Measurements from ENCODE around the gene BTBD7.

BTBD7 gene

GRCh38 chr14:93276031-93276716 lies 56.7 kb downstream of the BTBD7 start:
- peaks cover 0 to 3% of the 10 kb centered on the region in 2 donors for H3K4me1 ChIP-seq (ENCODE audit: control insufficient read depth in 2 of 2, insufficient read depth in 1 of 2, low read depth in 1 of 2, low read length in 2 of 2)
- no peak overlapping the region for H2BK15ac ChIP-seq (ENCODE audit: low read length)
- no peak overlapping the region for H3K27ac ChIP-seq (replicated peaks; ENCODE audit: low read length)
- no peak overlapping the region for H3K9ac ChIP-seq (ENCODE audit: low read depth, low read length, poor library complexity)
- H2BK5ac ChIP-seq (ENCODE audit: low read length) = no peak overlapping the region
- no peak overlapping the region for H2AK5ac ChIP-seq (ENCODE audit: low read depth, low read length)
- no peak for DNase-seq (ENCODE audit: low spot score)
- H3K14ac ChIP-seq (ENCODE audit: low read length) = no peak overlapping the region
- H3K79me1 ChIP-seq (ENCODE audit: low read depth, low read length) = peaks cover 2% of the 10 kb centered on the region
- H2BK12ac ChIP-seq (ENCODE audit: low read length) = no peak overlapping the region
- H4K91ac ChIP-seq (ENCODE audit: low read depth, low read length, poor library complexity) = no peak overlapping the region
- H3K36me3 ChIP-seq (replicated peaks in 1 of 2; ENCODE audit: control insufficient read depth in 2 of 2, insufficient read depth in 2 of 2, low read length in 2 of 2) = peaks cover 7 to 21% of the 10 kb centered on the region in 2 donors
- no peak overlapping the region for H3K4me2 ChIP-seq (ENCODE audit: insufficient read depth, low read length, poor library complexity, severe bottlenecking)
- H3K9me3 ChIP-seq (replicated peaks in 1 of 2; ENCODE audit: control insufficient read depth in 2 of 2, insufficient read depth in 1 of 2, low read depth in 1 of 2, low read length in 2 of 2) = no peaks in the 10 kb centered on the region
- no peak overlapping the region for H2BK120ac ChIP-seq (ENCODE audit: low read depth, low read length)
- no peak overlapping the region for H4K8ac ChIP-seq (ENCODE audit: low read depth, low read length)
- H3K18ac ChIP-seq (ENCODE audit: low read length) = no peak overlapping the region
- no peak overlapping the region for H2AFZ ChIP-seq (ENCODE audit: low read length)
- WGBS, 2 donors (ENCODE audit: extremely low coverage in 2 of 2, insufficient read length in 2 of 2, insufficient replicate concordance in 1 of 2) = no CpG with 5 or more reads among the region's 3 CpGs
- no peak overlapping the region for H3K4ac ChIP-seq (ENCODE audit: low read length)
- no peaks in the 10 kb centered on the region for H3K27me3 ChIP-seq (ENCODE audit: control insufficient read depth in 3 of 3, insufficient read depth in 3 of 3, low read depth in 1 of 3, low read length in 3 of 3)
- H3K4me3 ChIP-seq (ENCODE audit: low read length in 2 of 2) = no peak overlapping the region
- no peak overlapping the region for H3K23ac ChIP-seq (ENCODE audit: low read depth, low read length, poor library complexity)

GRCh38 chr14:93274055-93274806 lies 58.6 kb downstream of the BTBD7 start:
- no peak overlapping the region for H3K18ac ChIP-seq (ENCODE audit: low read length)

GRCh38 chr14:93271111-93271510 lies 61.7 kb downstream of the BTBD7 start:
- peaks cover 0 to 7% of the 10 kb centered on the region in 2 donors for H3K4me1 ChIP-seq (ENCODE audit: control insufficient read depth in 2 of 2, insufficient read depth in 1 of 2, low read depth in 1 of 2, low read length in 2 of 2)
- no peak overlapping the region for H3K4ac ChIP-seq (ENCODE audit: low read length)
- no peak overlapping the region for H3K14ac ChIP-seq (ENCODE audit: low read length)
- no peak overlapping the region for H4K91ac ChIP-seq (ENCODE audit: low read depth, low read length, poor library complexity)
- no peak overlapping the region for H3K9ac ChIP-seq (ENCODE audit: low read depth, low read length, poor library complexity)
- no peaks in the 10 kb centered on the region for H3K27me3 ChIP-seq (ENCODE audit: control insufficient read depth in 3 of 3, insufficient read depth in 3 of 3, low read depth in 1 of 3, low read length in 3 of 3)
- no peak overlapping the region for H2BK120ac ChIP-seq (ENCODE audit: low read depth, low read length)
- H2AFZ ChIP-seq (ENCODE audit: low read length) = no peak overlapping the region
- no peak overlapping the region for H2BK15ac ChIP-seq (ENCODE audit: low read length)
- H3K18ac ChIP-seq (ENCODE audit: low read length) = no peak overlapping the region
- H2BK12ac ChIP-seq (ENCODE audit: low read length) = no peak overlapping the region
- no peak overlapping the region for H4K8ac ChIP-seq (ENCODE audit: low read depth, low read length)
- no peak overlapping the region for H3K23ac ChIP-seq (ENCODE audit: low read depth, low read length, poor library complexity)
- no peak overlapping the region for H3K4me2 ChIP-seq (ENCODE audit: insufficient read depth, low read length, poor library complexity, severe bottlenecking)
- H2BK5ac ChIP-seq (ENCODE audit: low read length) = no peak overlapping the region
- H3K36me3 ChIP-seq (replicated peaks in 1 of 2; ENCODE audit: control insufficient read depth in 2 of 2, insufficient read depth in 2 of 2, low read length in 2 of 2) = peaks cover 7 to 19% of the 10 kb centered on the region in 2 donors
- no peaks in the 10 kb centered on the region for H3K79me1 ChIP-seq (ENCODE audit: low read depth, low read length)
- no peak overlapping the region for H2AK5ac ChIP-seq (ENCODE audit: low read depth, low read length)
- no peak overlapping the region for H3K27ac ChIP-seq (replicated peaks; ENCODE audit: low read length)
- WGBS, 2 donors (ENCODE audit: extremely low coverage in 2 of 2, insufficient read length in 2 of 2, insufficient replicate concordance in 1 of 2) = no CpG with 5 or more reads among the region's 6 CpGs
- no peak overlapping the region for H3K4me3 ChIP-seq (ENCODE audit: low read length in 2 of 2)
- DNase-seq (ENCODE audit: low spot score) = no peak
- no peaks in the 10 kb centered on the region for H3K9me3 ChIP-seq (replicated peaks in 1 of 2; ENCODE audit: control insufficient read depth in 2 of 2, insufficient read depth in 1 of 2, low read depth in 1 of 2, low read length in 2 of 2)

More at GRCh38 chr14:93274055-93274806, 58.6 kb downstream of the BTBD7 start:
- no peak overlapping the region for H3K27ac ChIP-seq (replicated peaks; ENCODE audit: low read length)
- no peaks in the 10 kb centered on the region for H3K9me3 ChIP-seq (replicated peaks in 1 of 2; ENCODE audit: control insufficient read depth in 2 of 2, insufficient read depth in 1 of 2, low read depth in 1 of 2, low read length in 2 of 2)
- H2BK120ac ChIP-seq (ENCODE audit: low read depth, low read length) = no peak overlapping the region
- no peak overlapping the region for H3K14ac ChIP-seq (ENCODE audit: low read length)
- H2BK12ac ChIP-seq (ENCODE audit: low read length) = no peak overlapping the region
- H3K27me3 ChIP-seq (ENCODE audit: control insufficient read depth in 3 of 3, insufficient read depth in 3 of 3, low read depth in 1 of 3, low read length in 3 of 3) = no peaks in the 10 kb centered on the region
- peaks cover 1% of the 10 kb centered on the region for H3K79me1 ChIP-seq (ENCODE audit: low read depth, low read length)
- WGBS, 2 donors (ENCODE audit: extremely low coverage in 2 of 2, insufficient read length in 2 of 2, insufficient replicate concordance in 1 of 2) = no CpG with 5 or more reads among the region's 3 CpGs
- peaks cover 0 to 7% of the 10 kb centered on the region in 2 donors for H3K4me1 ChIP-seq (ENCODE audit: control insufficient read depth in 2 of 2, insufficient read depth in 1 of 2, low read depth in 1 of 2, low read length in 2 of 2)
- no peak overlapping the region for H4K91ac ChIP-seq (ENCODE audit: low read depth, low read length, poor library complexity)
- no peak overlapping the region for H3K4me3 ChIP-seq (ENCODE audit: low read length in 2 of 2)
- no peak overlapping the region for H3K4me2 ChIP-seq (ENCODE audit: insufficient read depth, low read length, poor library complexity, severe bottlenecking)
- H3K4ac ChIP-seq (ENCODE audit: low read length) = no peak overlapping the region
- no peak overlapping the region for H4K8ac ChIP-seq (ENCODE audit: low read depth, low read length)
- no peak overlapping the region for H2AK5ac ChIP-seq (ENCODE audit: low read depth, low read length)
- no peak overlapping the region for H3K23ac ChIP-seq (ENCODE audit: low read depth, low read length, poor library complexity)
- H2BK5ac ChIP-seq (ENCODE audit: low read length) = no peak overlapping the region
- no peak overlapping the region for H3K9ac ChIP-seq (ENCODE audit: low read depth, low read length, poor library complexity)
- no peak for DNase-seq (ENCODE audit: low spot score)
- H2BK15ac ChIP-seq (ENCODE audit: low read length) = no peak overlapping the region
- H3K36me3 ChIP-seq (replicated peaks in 1 of 2; ENCODE audit: control insufficient read depth in 2 of 2, insufficient read depth in 2 of 2, low read length in 2 of 2) = peaks cover 7 to 21% of the 10 kb centered on the region in 2 donors
- H2AFZ ChIP-seq (ENCODE audit: low read length) = no peak overlapping the region

GRCh38 chr14:93269341-93270068 lies 63.3 kb downstream of the BTBD7 start:
- no peak overlapping the region for H3K23ac ChIP-seq (ENCODE audit: low read depth, low read length, poor library complexity)
- peaks cover 0 to 7% of the 10 kb centered on the region in 2 donors for H3K4me1 ChIP-seq (ENCODE audit: control insufficient read depth in 2 of 2, insufficient read depth in 1 of 2, low read depth in 1 of 2, low read length in 2 of 2)
- H2BK5ac ChIP-seq (ENCODE audit: low read length) = no peak overlapping the region
- no peak overlapping the region for H2BK120ac ChIP-seq (ENCODE audit: low read depth, low read length)
- no peak overlapping the region for H2AK5ac ChIP-seq (ENCODE audit: low read depth, low read length)
- no peak overlapping the region for H4K8ac ChIP-seq (ENCODE audit: low read depth, low read length)
- no peak overlapping the region for H3K4me2 ChIP-seq (ENCODE audit: insufficient read depth, low read length, poor library complexity, severe bottlenecking)
- H3K27ac ChIP-seq (replicated peaks; ENCODE audit: low read length) = no peak overlapping the region
- WGBS, 2 donors (ENCODE audit: extremely low coverage in 2 of 2, insufficient read length in 2 of 2, insufficient replicate concordance in 1 of 2) = no CpG with 5 or more reads among the region's 10 CpGs
- no peaks in the 10 kb centered on the region for H3K27me3 ChIP-seq (ENCODE audit: control insufficient read depth in 3 of 3, insufficient read depth in 3 of 3, low read depth in 1 of 3, low read length in 3 of 3)
- H3K14ac ChIP-seq (ENCODE audit: low read length) = no peak overlapping the region
- no peak overlapping the region for H3K4ac ChIP-seq (ENCODE audit: low read length)
- DNase-seq (ENCODE audit: low spot score) = no peak
- no peak overlapping the region for H2BK15ac ChIP-seq (ENCODE audit: low read length)
- no peaks in the 10 kb centered on the region for H3K9me3 ChIP-seq (replicated peaks in 1 of 2; ENCODE audit: control insufficient read depth in 2 of 2, insufficient read depth in 1 of 2, low read depth in 1 of 2, low read length in 2 of 2)
- H2AFZ ChIP-seq (ENCODE audit: low read length) = no peak overlapping the region
- no peak overlapping the region for H3K4me3 ChIP-seq (ENCODE audit: low read length in 2 of 2)
- H4K91ac ChIP-seq (ENCODE audit: low read depth, low read length, poor library complexity) = no peak overlapping the region
- peaks cover 7 to 17% of the 10 kb centered on the region in 2 donors for H3K36me3 ChIP-seq (replicated peaks in 1 of 2; ENCODE audit: control insufficient read depth in 2 of 2, insufficient read depth in 2 of 2, low read length in 2 of 2)
- H3K9ac ChIP-seq (ENCODE audit: low read depth, low read length, poor library complexity) = no peak overlapping the region
- H3K79me1 ChIP-seq (ENCODE audit: low read depth, low read length) = no peaks in the 10 kb centered on the region
- no peak overlapping the region for H2BK12ac ChIP-seq (ENCODE audit: low read length)
- H3K18ac ChIP-seq (ENCODE audit: low read length) = no peak overlapping the region
